ENCODE measurements around the gene DNAJA3.

Gene DNAJA3

GRCh38 chr16:4435337-4436067, 9.8 kb downstream of the DNAJA3 start:
- TF ChIP-seq CTCF (conservative IDR thresholded peaks at IDR 0.05): no peak
- no peak overlapping the region for H3K27ac ChIP-seq

- no peak for TF ChIP-seq CTCF (conservative IDR thresholded peaks at IDR 0.05)
- H3K27ac ChIP-seq: no peak overlapping the region
Observed at GRCh38 chr16:4437366-4437765, 11.7 kb downstream of the DNAJA3 start.

GRCh38 chr16:4442371-4442770, 16.7 kb downstream of the DNAJA3 start:
- no peak overlapping the region for H3K27ac ChIP-seq
- TF ChIP-seq CTCF (conservative IDR thresholded peaks at IDR 0.05): no peak

- no peak for TF ChIP-seq CTCF (conservative IDR thresholded peaks at IDR 0.05)
- H3K27ac ChIP-seq: no peak overlapping the region
Observed at GRCh38 chr16:4443271-4443670, 17.6 kb downstream of the DNAJA3 start.

GRCh38 chr16:4443986-4444385, 18.3 kb downstream of the DNAJA3 start:
- no peak overlapping the region for H3K27ac ChIP-seq
- TF ChIP-seq CTCF (conservative IDR thresholded peaks at IDR 0.05): no peak

GRCh38 chr16:4450430-4450829, 24.8 kb downstream of the DNAJA3 start:
- TF ChIP-seq CTCF (conservative IDR thresholded peaks at IDR 0.05): no peak
- H3K27ac ChIP-seq: no peak overlapping the region

GRCh38 chr16:4450931-4451519, 25.4 kb downstream of the DNAJA3 start:
- no peak for TF ChIP-seq CTCF (conservative IDR thresholded peaks at IDR 0.05)
- H3K27ac ChIP-seq: no peak overlapping the region

Data from VCaP (cell line).